GM12878 (cell line): Measurements from ENCODE around the gene CHST8. TPM values are rescaled to one million over a fixed set of nuclear protein-coding genes. Genes with fewer than 3 reads are reported as not detected.

Experiments
- ATAC-seq: fragments of 200-7000 bp; cut with Tn5 transposase; 3 replicates; pipeline ENCODE4 v1.9.1; 2020; ENCODE audit warnings: mild to moderate bottlenecking, moderate library complexity
- BruUV-seq: library from RNA; stranded (reverse); fragments of 400-500 nt; replicated peaks from 2 replicates; lab custom pipeline; 2021; lab: Mats Ljungman, UMichigan
- CTCF ChIA-PET: fragments of 300-600 bp; sonication (Branson Sonifier 250); formaldehyde crosslinking; extraction: SDS; loops from one replicate; lab custom pipeline; 2021; ENCODE audit warnings: inconsistent platforms; lab: Yijun Ruan, JAX
- POLR2A ChIA-PET: fragments of 350-600 bp; formaldehyde crosslinking; extraction: SDS; loops from one replicate; lab custom pipeline; 2021; ENCODE audit warnings: inconsistent platforms; lab: Charles Lee
- RAD21 ChIA-PET: fragments of 300-600 bp; sonication (Branson Sonifier 250); formaldehyde crosslinking; loops from one replicate; lab custom pipeline; 2023; ENCODE audit warnings: antibody characterized with exemption; ENCODE audit not compliant: unreplicated experiment; lab: Charles Lee
- SMC1A ChIA-PET: fragments of 300-600 bp; sonication (Branson Sonifier 250); formaldehyde crosslinking; loops from one replicate; lab custom pipeline; 2023; ENCODE audit not compliant: unreplicated experiment, uncharacterized antibody; lab: Charles Lee
- DNase-seq: peaks from one replicate; pipeline ENCODE4 v3.0.0-alpha.2; 2011; ENCODE audit warnings: low read depth, low spot score
- FAIRE-seq: peaks from 3 replicates; lab custom pipeline; 2011; peaks lifted over from hg19 to GRCh38; lab: Jason Lieb, UNC
- H2AFZ ChIP-seq: 2 replicates; pipeline ENCODE4 v1.6.0; 2011; ENCODE audit warnings: low read depth, low read length, control low read depth; ENCODE audit not compliant: control insufficient read depth
- H3K27ac ChIP-seq: 2 replicates; pipeline ENCODE4 v1.5.1; 2011; ENCODE audit warnings: control low read depth; ENCODE audit not compliant: control insufficient read depth, insufficient read depth
- H3K27me3 ChIP-seq, 2 experiments: replicated peaks in 1 of 2; 2 replicates each; pipeline versions ENCODE4 v1.6.0 to v1.6.1; 2011; ENCODE audit warnings: low read length in 1 of 2; ENCODE audit not compliant: control insufficient read depth in 2 of 2, insufficient read depth in 2 of 2
- H3K36me3 ChIP-seq, 2 experiments: 2 replicates each; pipeline ENCODE4 v1.5.1; 2011; ENCODE audit warnings: low read length in 1 of 2; ENCODE audit not compliant: control insufficient read depth in 2 of 2, insufficient read depth in 2 of 2
- H3K4me1 ChIP-seq: 2 replicates; pipeline ENCODE4 v1.6.1; 2011; ENCODE audit warnings: mild to moderate bottlenecking, low read length, moderate library complexity, mixed read lengths; ENCODE audit not compliant: control insufficient read depth, insufficient read depth
- H3K4me2 ChIP-seq: 2 replicates; pipeline ENCODE4 v1.6.0; 2011; ENCODE audit warnings: control low read depth; ENCODE audit not compliant: control insufficient read depth, insufficient read depth
- H3K4me3 ChIP-seq: fragments of 200-600 bp; sonication (generic); 2 replicates; pipeline ENCODE4 v1.5.1; 2016
- H3K79me2 ChIP-seq: 2 replicates; pipeline ENCODE4 v1.6.0; 2011; ENCODE audit warnings: low read length; ENCODE audit not compliant: control insufficient read depth, insufficient read depth
- H3K9ac ChIP-seq: 2 replicates; pipeline ENCODE4 v1.8.0; 2011; ENCODE audit warnings: low read length, control low read depth, mixed read lengths; ENCODE audit not compliant: control insufficient read depth, insufficient read depth
- H3K9me3 ChIP-seq: replicated peaks from 3 replicates; pipeline ENCODE4 v1.5.1; 2011; ENCODE audit warnings: mild to moderate bottlenecking, low read length; ENCODE audit not compliant: control insufficient read depth, insufficient read depth
- H4K20me1 ChIP-seq: 2 replicates; pipeline ENCODE4 v1.6.0; 2011; ENCODE audit not compliant: control insufficient read depth, insufficient read depth
- BRCA1 ChIP-seq: IDR thresholded peaks from 2 replicates; pipeline ENCODE4 v1.6.1; 2011; ENCODE audit warnings: low read depth, low read length, improper control_type of control experiment
- IRF4 ChIP-seq: IDR thresholded peaks from 2 replicates; pipeline ENCODE4 v1.6.1; 2011; ENCODE audit warnings: low read depth, low read length
- NR2F1 ChIP-seq: fragments of 450-650 bp; conservative IDR thresholded peaks from 2 replicates; pipeline ENCODE4 v1.6.1; 2017; ENCODE audit warnings: mild to moderate bottlenecking
- RCOR1 ChIP-seq: conservative IDR thresholded peaks from 2 replicates; pipeline ENCODE4 v1.6.1; 2012; ENCODE audit warnings: low read depth, low read length, improper control_type of control experiment
- SIX5 ChIP-seq: IDR thresholded peaks from 2 replicates; pipeline ENCODE4 v1.6.1; 2011; ENCODE audit warnings: mild to moderate bottlenecking, low read depth, low read length, moderate library complexity; ENCODE audit not compliant: severe bottlenecking
- TBL1XR1 ChIP-seq: IDR thresholded peaks from 2 replicates; pipeline ENCODE4 v1.6.1; 2012; ENCODE audit warnings: low read depth, low read length, improper control_type of control experiment
- ZSCAN29 ChIP-seq: fragments of 450-650 bp; IDR thresholded peaks from 2 replicates; pipeline ENCODE4 v1.6.1; 2017; ENCODE audit warnings: mild to moderate bottlenecking, moderate library complexity
- WGBS: methylation state at CpG from one replicate; pipeline ENCODE4 v1.1.6; 2016; ENCODE audit warnings: low lambda C conversion rate; ENCODE audit not compliant: insufficient replicate concordance, insufficient coverage; ENCODE audit errors: missing lambda C conversion rate; 5-methylcytosine and 5-hydroxymethylcytosine counted together
- in situ Hi-C: fragments of 300-500 bp; cut with MboI; formaldehyde crosslinking; loops from 9 replicates; pipeline ENCODE4 v1.14.3; 2018; ENCODE audit warnings: mixed read lengths
- intact Hi-C: fragments of 100-400 bp; cut with micrococcal nuclease; formaldehyde crosslinking; loops from one replicate; pipeline ENCODE4 v1.14.2; 2022; ENCODE audit not compliant: unreplicated experiment
- polyA plus RNA-seq, 11 experiments: library from polyadenylated mRNA; depleted of rRNA in 4 of 11; unstranded in 6 of 11; stranded (reverse) in 5 of 11; fragments of >200 nt; fragmentation: Nextera tagmentation in 4 of 11; fragmentation: Illumina TruSeq in 1 of 11; extraction: Ambion mirVana in 4 of 11; extraction: Trizol in 1 of 11; gene quantifications; 1 replicate in 1 of 11; 2 replicates in 10 of 11; pipeline versions ENCODE4 v1.2.1 to v1.2.3, GENCODE V29; 2011 to 2016; ENCODE audit warnings: inconsistent platforms in 2 of 11, missing spikeins in 2 of 11, low read depth in 1 of 11
- total RNA-seq, 4 experiments: library from RNA; depleted of rRNA in 3 of 4; stranded (reverse); fragments of >200 nt in 3 of 4; fragmentation: Illumina TruSeq in 1 of 4; extraction: Trizol in 1 of 4; gene quantifications; 2 replicates each; pipeline versions ENCODE4 v1.2.1 to v1.2.3, GENCODE V29; 2013 to 2021

Gene CHST8
- total and polyA plus RNA-seq, 10 of the 15 experiments (the other 5 are each of a cell fraction or from before 2014, with no cell fraction given): 0.06 TPM; not detected in 9

- no peak for TF ChIP-seq TBL1XR1
- no peak for TF ChIP-seq BRCA1
- TF ChIP-seq SIX5: no peak
Measured at GRCh38 chr19:33797802-33798671, 176.3 kb downstream of the CHST8 start (continued).

- no peaks in the 10 kb centered on the region for H3K36me3 ChIP-seq
- H3K79me2 ChIP-seq: no peaks in the 10 kb centered on the region
- ChIA-PET CTCF (no interaction called here), POLR2A (no interaction called here), SMC1A (no interaction called here), RAD21 (no interaction called here)
- DNase-seq (no peak), FAIRE-seq (no peak), ATAC-seq (no peak)
- H3K27me3 ChIP-seq: peaks cover 3 to 5% of the 10 kb centered on the region in 2 experiments
- H3K27ac ChIP-seq: no peak overlapping the region
- H3K4me2 ChIP-seq: no peak overlapping the region
- WGBS: 69% methylated on average over 12 of the region's 12 CpGs
- in situ Hi-C loops (loop anchor here (25.0 kb wide), 1 partner anchor 914 kb away; no protein-coding TSS in a partner anchor), intact Hi-C loops (no loop called here)
- H3K4me3 ChIP-seq: no peak overlapping the region
- TF ChIP-seq NR2F1 (no peak), IRF4 (no peak), ZSCAN29 (no peak), RCOR1 (no peak)
- H3K4me1 ChIP-seq: no peaks in the 10 kb centered on the region
- no peaks in the 10 kb centered on the region for H3K9me3 ChIP-seq
- BruUV-seq: no TSS peak
- no peak overlapping the region for H3K9ac ChIP-seq
- no peak overlapping the region for H2AFZ ChIP-seq
- no peaks in the 10 kb centered on the region for H4K20me1 ChIP-seq
Measured at GRCh38 chr19:33798681-33799111, 176.9 kb downstream of the CHST8 start.
